ENCODE measurements around the gene METTL9. TPM values are rescaled to one million over a fixed set of nuclear protein-coding genes. Genes with fewer than 3 reads are reported as not detected.

METTL9 gene
- total RNA-seq, 2 experiments from 2014 or later = 116 to 122 TPM

DNA sequence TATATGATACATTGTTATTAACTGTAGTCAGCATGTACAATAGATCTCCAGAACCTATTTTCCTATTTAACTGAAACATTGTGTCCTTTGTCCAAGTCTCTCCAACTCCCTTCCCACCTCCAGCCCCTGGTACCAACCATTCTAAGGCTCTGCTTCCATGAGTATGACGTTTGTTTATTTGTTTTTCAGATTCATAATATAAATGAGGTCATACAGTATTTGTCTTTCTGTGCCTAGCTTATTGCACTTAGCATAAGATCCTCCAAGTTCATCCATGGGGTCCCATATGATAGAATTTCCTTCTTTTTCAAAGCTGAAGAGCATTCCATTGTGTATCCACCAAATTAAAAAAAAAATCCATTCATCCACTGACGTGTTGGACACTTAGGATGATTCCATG, 103.8 kb downstream of the METTL9 start:
- ATAC-seq = no peak
- Mint-ChIP-seq H3K36me3 (ENCODE audit: low read depth) (no peaks in the 10 kb centered on the region), H3K27me3 (no peaks in the 10 kb centered on the region), H3K4me3 (no peak overlapping the region), H3K27ac (no peak overlapping the region), H3K9me3 (no peaks in the 10 kb centered on the region), H3K4me1 (ENCODE audit: low read depth) (no peaks in the 10 kb centered on the region)
- ChIA-PET CTCF (interaction anchor here (0.9 to 12.0 kb wide), 4 partner anchors 10 to 374 kb away, joined by 3 to 133 read pairs (median 4); no protein-coding TSS in a partner anchor), POLR2A (no interaction called here)
- TF ChIP-seq, protein P1, sequence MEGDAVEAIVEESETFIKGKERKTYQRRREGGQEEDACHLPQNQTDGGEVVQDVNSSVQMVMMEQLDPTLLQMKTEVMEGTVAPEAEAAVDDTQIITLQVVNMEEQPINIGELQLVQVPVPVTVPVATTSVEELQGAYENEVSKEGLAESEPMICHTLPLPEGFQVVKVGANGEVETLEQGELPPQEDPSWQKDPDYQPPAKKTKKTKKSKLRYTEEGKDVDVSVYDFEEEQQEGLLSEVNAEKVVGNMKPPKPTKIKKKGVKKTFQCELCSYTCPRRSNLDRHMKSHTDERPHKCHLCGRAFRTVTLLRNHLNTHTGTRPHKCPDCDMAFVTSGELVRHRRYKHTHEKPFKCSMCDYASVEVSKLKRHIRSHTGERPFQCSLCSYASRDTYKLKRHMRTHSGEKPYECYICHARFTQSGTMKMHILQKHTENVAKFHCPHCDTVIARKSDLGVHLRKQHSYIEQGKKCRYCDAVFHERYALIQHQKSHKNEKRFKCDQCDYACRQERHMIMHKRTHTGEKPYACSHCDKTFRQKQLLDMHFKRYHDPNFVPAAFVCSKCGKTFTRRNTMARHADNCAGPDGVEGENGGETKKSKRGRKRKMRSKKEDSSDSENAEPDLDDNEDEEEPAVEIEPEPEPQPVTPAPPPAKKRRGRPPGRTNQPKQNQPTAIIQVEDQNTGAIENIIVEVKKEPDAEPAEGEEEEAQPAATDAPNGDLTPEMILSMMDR (IDR thresholded peaks at IDR 0.05) = no peak
- DNase-seq = no peak
- intact Hi-C loops (cut with micrococcal nuclease) = no loop called here

DNA sequence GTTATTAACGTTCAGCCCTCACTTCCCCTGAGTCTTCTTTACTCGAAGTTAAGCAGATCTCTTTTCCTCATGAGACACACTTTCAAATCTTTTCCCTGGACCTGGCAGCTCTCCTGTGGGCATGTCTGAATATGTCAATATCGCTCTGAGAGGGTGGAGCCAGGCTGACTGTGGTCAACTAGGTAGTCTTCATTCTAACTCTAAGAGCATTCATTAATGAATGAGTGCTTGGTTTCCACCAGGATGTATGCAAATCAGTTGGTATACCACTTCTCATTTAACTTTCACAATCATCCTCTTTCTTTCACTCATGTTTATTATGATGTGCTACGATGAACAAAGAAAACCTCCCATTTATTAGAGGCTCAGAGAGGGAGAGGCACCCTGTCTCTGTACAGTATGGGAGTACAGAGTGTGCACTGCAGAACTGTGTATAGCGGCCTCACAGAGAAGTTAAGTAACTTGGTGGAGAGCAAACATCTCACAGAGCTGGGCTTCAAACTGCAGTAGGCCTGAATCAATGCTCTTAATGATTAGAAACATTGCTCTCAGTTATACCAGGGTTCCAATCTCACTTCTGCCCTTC, 104.3 kb downstream of the METTL9 start:
- POLR2A ChIA-PET = no interaction called here
- no peaks in the 10 kb centered on the region for H3K27me3 Mint-ChIP-seq
- no peak overlapping the region for H3K4me3 Mint-ChIP-seq
- CTCF ChIA-PET = interaction anchor here (0.9 to 12.0 kb wide), 5 partner anchors 9 to 374 kb away, joined by 3 to 133 read pairs (median 4); no protein-coding TSS in a partner anchor
- no peaks in the 10 kb centered on the region for H3K36me3 Mint-ChIP-seq (ENCODE audit: low read depth)
- intact Hi-C loops (cut with micrococcal nuclease) = no loop called here
- H3K9me3 Mint-ChIP-seq = no peaks in the 10 kb centered on the region
- DNase-seq (no peak), ATAC-seq (no peak)
- H3K27ac Mint-ChIP-seq = no peak overlapping the region
- no peaks in the 10 kb centered on the region for H3K4me1 Mint-ChIP-seq (ENCODE audit: low read depth)
- TF ChIP-seq, protein P1 (IDR thresholded peaks at IDR 0.05) = no peak

DNA sequence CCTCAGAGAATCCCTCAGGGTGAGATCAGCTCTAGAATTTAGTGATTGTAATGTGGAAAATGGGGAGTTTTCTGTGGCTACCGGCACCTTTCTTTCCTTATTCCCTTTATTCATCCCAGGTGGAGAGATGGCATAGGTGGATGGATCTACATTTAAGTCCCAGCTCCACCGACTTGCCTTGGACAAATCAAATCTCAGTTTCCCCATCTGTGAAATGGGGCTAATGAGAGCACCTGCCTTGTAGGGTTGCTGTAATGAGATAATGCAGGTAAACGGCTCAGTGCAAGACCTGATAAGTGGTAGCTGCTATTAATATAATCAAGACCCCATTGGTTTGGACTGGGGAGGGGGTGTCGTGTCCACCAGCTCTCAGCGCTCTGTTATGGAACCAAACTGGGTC, 104.9 kb downstream of the METTL9 start:
- Mint-ChIP-seq H3K36me3 (ENCODE audit: low read depth) (no peaks in the 10 kb centered on the region), H3K27ac (no peak overlapping the region), H3K9me3 (no peaks in the 10 kb centered on the region), H3K27me3 (no peaks in the 10 kb centered on the region), H3K4me1 (ENCODE audit: low read depth) (no peaks in the 10 kb centered on the region), H3K4me3 (no peak overlapping the region)
- DNase-seq (no peak), ATAC-seq (no peak)
- intact Hi-C loops (cut with micrococcal nuclease) = no loop called here
- ChIA-PET POLR2A (interaction anchor here (0.6 kb wide), 1 partner anchor 925 kb away, joined by 3 read pairs; no protein-coding TSS in a partner anchor), CTCF (interaction anchor here (1.2 to 12.0 kb wide), 4 partner anchors 9 to 120 kb away, joined by 4 to 133 read pairs (median 4); no protein-coding TSS in a partner anchor)
- TF ChIP-seq, protein P1 (IDR thresholded peaks at IDR 0.05) = no peak

DNA sequence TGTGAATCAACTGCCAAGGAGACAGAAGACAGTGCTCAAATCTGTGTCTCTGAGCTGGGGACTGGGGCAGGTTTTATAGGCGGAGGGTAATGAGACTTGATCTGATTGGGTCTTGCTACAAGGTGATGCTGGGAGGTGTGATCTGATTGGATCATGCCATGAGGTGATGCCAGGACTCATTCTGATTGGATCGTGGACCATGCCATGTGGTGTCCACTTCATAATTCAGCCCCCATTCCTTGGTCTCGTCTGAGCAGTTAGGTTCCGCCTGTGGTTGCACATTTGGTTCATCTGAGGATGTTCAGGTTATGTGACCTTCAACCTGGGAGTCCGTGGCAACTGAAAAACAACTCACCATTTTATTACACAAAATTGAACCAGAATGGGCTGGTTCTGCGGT, 105.4 kb downstream of the METTL9 start:
- intact Hi-C loops (cut with micrococcal nuclease) = loop anchor here (5.0 kb wide), 2 partner anchors 47 to 117 kb away; no protein-coding TSS in a partner anchor
- ATAC-seq (no peak), DNase-seq (no peak)
- POLR2A ChIA-PET = interaction anchor here (0.6 kb wide), 2 partner anchors 43 to 925 kb away, joined by 3 to 4 read pairs; no protein-coding TSS in a partner anchor
- Mint-ChIP-seq H3K36me3 (ENCODE audit: low read depth) (no peaks in the 10 kb centered on the region), H3K4me1 (ENCODE audit: low read depth) (no peaks in the 10 kb centered on the region), H3K9me3 (no peaks in the 10 kb centered on the region), H3K27me3 (no peaks in the 10 kb centered on the region), H3K4me3 (no peak overlapping the region), H3K27ac (no peak overlapping the region)
- CTCF ChIA-PET = interaction anchor here (1.1 to 12.0 kb wide), 3 partner anchors 21 to 49 kb away, joined by 3 to 133 read pairs (median 4); no protein-coding TSS in a partner anchor
- TF ChIP-seq, protein P1 (IDR thresholded peaks at IDR 0.05) = no peak

Other genes with a start within 250 kb of the METTL9 start
- under 1 TPM in 1 of 2 experiments, not detected in 1; 0.20 TPM for gene IGSF6, start 53.0 kb downstream of the METTL9 start, total RNA-seq
- under 1 TPM in 1 of 2 experiments, not detected in 1; 0.09 TPM for gene OTOA, start 64.4 kb downstream of the METTL9 start, total RNA-seq